ENCODE results near the gene SPOCK1. TPM values are rescaled to one million over a fixed set of nuclear protein-coding genes. Genes with fewer than 3 reads are reported as not detected.

SPOCK1 gene
- total and polyA plus RNA-seq, 2 donors (not counting 3 experiments of a cell fraction or from before 2014, with no cell fraction given) = 144 to 280 TPM

GRCh38 chr5:137470111-137470920 is 28.8 kb downstream of the SPOCK1 start:
- Histone ChIP-seq H3K79me2 (ENCODE audit: control insufficient read depth, insufficient read depth, low read length) (peaks cover 81% of the 10 kb centered on the region), H3K27ac (ENCODE audit: insufficient read depth, low read depth, low read length) (peak overlapping the region; percentile 78), H4K20me1 (replicated peaks; ENCODE audit: control insufficient read depth, extremely low read depth, insufficient read depth, low read length) (no peaks in the 10 kb centered on the region), H3K27me3 (ENCODE audit: control insufficient read depth in 2 of 2, insufficient read depth in 2 of 2, low read length in 2 of 2) (no peaks in the 10 kb centered on the region), H3K9me3 (replicated peaks; ENCODE audit: control insufficient read depth, insufficient read depth, low read length) (no peaks in the 10 kb centered on the region), H2AFZ (ENCODE audit: low read depth, low read length) (no peak overlapping the region), H3K9me1 (replicated peaks; ENCODE audit: control insufficient read depth, extremely low read depth, insufficient read depth, low read length) (no peaks in the 10 kb centered on the region), H3K4me2 (ENCODE audit: insufficient read depth, low read length) (peak overlapping the region; percentile 43), H3K4me3 (replicated peaks in 1 of 3; ENCODE audit: insufficient read depth in 1 of 3, low read depth in 1 of 3, low read length in 3 of 3) (no peak overlapping the region), H3K9ac (replicated peaks; ENCODE audit: extremely low read depth, insufficient read depth, low read length) (peak overlapping the region; percentile 22), H3K4me1 (ENCODE audit: control insufficient read depth, extremely low read depth, insufficient read depth, low read length) (peaks cover 31% of the 10 kb centered on the region), H3K36me3 (ENCODE audit: control insufficient read depth in 2 of 2, extremely low read depth in 1 of 2, insufficient read depth in 2 of 2, low read length in 2 of 2) (no peaks in the 10 kb centered on the region)
- TF ChIP-seq JUN (IDR thresholded peaks at IDR 0.05; ENCODE audit: borderline replicate concordance, insufficient read depth, insufficient read length, low read depth) = peak; percentile 70
- TF ChIP-seq GATA2 (IDR thresholded peaks at IDR 0.05; ENCODE audit: insufficient read depth, insufficient read length, low read depth, low read length) = peak; percentile 78
- TF ChIP-seq MAX (IDR thresholded peaks at IDR 0.05; ENCODE audit: insufficient read depth, insufficient read length) = no peak
- TF ChIP-seq POLR2AphosphoS5 (IDR thresholded peaks at IDR 0.05; ENCODE audit: insufficient read depth, low read depth, low read length) = peak; percentile 93
- peak; percentile 33 for TF ChIP-seq POLR2A (IDR thresholded peaks at IDR 0.05; ENCODE audit: low read depth, low read length)
- peak; percentile 100 for TF ChIP-seq FOS (IDR thresholded peaks at IDR 0.05; ENCODE audit: borderline replicate concordance, insufficient read depth, low read length)
- no peak for TF ChIP-seq CTCF (IDR thresholded peaks at IDR 0.05; ENCODE audit: extremely low read depth in 1 of 2, insufficient read depth in 1 of 2, low read depth in 1 of 2, low read length in 2 of 2)
- no peak for TF ChIP-seq EZH2 (IDR thresholded peaks at IDR 0.05; ENCODE audit: borderline replicate concordance, low read depth, low read length, severe bottlenecking)
- TSS peak; percentile 84 for BruUV-seq (replicated peaks)
- ChIA-PET CTCF (interaction anchor here (1.0 to 2.0 kb wide), 2 partner anchors 125 to 150 kb away, joined by 5 to 11 read pairs; no protein-coding TSS in a partner anchor), POLR2A (interaction anchor here (0.6 kb wide), 1 partner anchor 11 kb away, joined by 3 read pairs; no protein-coding TSS in a partner anchor)
- intact Hi-C loops (cut with micrococcal nuclease) = loop anchor here (1.0 to 2.0 kb wide), 3 partner anchors 16 to 109 kb away; no protein-coding TSS in a partner anchor
- FAIRE-seq (peak; percentile 95), DNase-seq (ENCODE audit: low read depth, low spot score) (peak; percentile 88)
- dilution Hi-C loops (cut with MboI; ENCODE audit: extremely low pct_ligation_motif_present, low sequenced_read_pairs) = no loop called here

All from endothelial cell of umbilical vein (primary cell).